ENCODE results near the gene BZW1.

- TF ChIP-seq FOXM1 (IDR thresholded peaks at IDR 0.05; ENCODE audit: borderline replicate concordance, low read depth): no peak
- TF ChIP-seq, protein P1, sequence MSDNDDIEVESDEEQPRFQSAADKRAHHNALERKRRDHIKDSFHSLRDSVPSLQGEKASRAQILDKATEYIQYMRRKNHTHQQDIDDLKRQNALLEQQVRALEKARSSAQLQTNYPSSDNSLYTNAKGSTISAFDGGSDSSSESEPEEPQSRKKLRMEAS (IDR thresholded peaks at IDR 0.05): no peak
- TF ChIP-seq EP300 (IDR thresholded peaks at IDR 0.05; ENCODE audit: borderline replicate concordance): no peak
- TF ChIP-seq CREB1 (IDR thresholded peaks at IDR 0.05; ENCODE audit: low read depth): no peak
- no peak for TF ChIP-seq NFIC (IDR thresholded peaks at IDR 0.05)
- TF ChIP-seq RAD21 (IDR thresholded peaks at IDR 0.05; ENCODE audit: low read depth): no peak
- TF ChIP-seq, protein P2, sequence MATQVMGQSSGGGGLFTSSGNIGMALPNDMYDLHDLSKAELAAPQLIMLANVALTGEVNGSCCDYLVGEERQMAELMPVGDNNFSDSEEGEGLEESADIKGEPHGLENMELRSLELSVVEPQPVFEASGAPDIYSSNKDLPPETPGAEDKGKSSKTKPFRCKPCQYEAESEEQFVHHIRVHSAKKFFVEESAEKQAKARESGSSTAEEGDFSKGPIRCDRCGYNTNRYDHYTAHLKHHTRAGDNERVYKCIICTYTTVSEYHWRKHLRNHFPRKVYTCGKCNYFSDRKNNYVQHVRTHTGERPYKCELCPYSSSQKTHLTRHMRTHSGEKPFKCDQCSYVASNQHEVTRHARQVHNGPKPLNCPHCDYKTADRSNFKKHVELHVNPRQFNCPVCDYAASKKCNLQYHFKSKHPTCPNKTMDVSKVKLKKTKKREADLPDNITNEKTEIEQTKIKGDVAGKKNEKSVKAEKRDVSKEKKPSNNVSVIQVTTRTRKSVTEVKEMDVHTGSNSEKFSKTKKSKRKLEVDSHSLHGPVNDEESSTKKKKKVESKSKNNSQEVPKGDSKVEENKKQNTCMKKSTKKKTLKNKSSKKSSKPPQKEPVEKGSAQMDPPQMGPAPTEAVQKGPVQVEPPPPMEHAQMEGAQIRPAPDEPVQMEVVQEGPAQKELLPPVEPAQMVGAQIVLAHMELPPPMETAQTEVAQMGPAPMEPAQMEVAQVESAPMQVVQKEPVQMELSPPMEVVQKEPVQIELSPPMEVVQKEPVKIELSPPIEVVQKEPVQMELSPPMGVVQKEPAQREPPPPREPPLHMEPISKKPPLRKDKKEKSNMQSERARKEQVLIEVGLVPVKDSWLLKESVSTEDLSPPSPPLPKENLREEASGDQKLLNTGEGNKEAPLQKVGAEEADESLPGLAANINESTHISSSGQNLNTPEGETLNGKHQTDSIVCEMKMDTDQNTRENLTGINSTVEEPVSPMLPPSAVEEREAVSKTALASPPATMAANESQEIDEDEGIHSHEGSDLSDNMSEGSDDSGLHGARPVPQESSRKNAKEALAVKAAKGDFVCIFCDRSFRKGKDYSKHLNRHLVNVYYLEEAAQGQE (IDR thresholded peaks at IDR 0.05; ENCODE audit: low read depth): no peak
These were observed 48.3 kb upstream of the BZW1 start for GRCh38 chr2:200763422-200763821.

Data from Ishikawa (cell line).